Measurements from ENCODE around the gene ARHGAP29.

The ARHGAP29 gene

GRCh38 chr1:94132111-94132510 is 105.3 kb downstream of the ARHGAP29 start:
- DNase-seq: no peak
- Histone ChIP-seq H3K9me3 (no peaks in the 10 kb centered on the region), H3K4me1 (no peaks in the 10 kb centered on the region), H3K36me3 (no peaks in the 10 kb centered on the region), H3K4me3 (ENCODE audit: low read depth, low read length) (no peak overlapping the region), H3K27me3 (no peaks in the 10 kb centered on the region)
- no peak for TF ChIP-seq CTCF (IDR thresholded peaks at IDR 0.05; ENCODE audit: low read depth, low read length)

GRCh38 chr1:94130851-94131595 is 106.4 kb downstream of the ARHGAP29 start:
- no peaks in the 10 kb centered on the region for H3K9me3 ChIP-seq
- H3K4me1 ChIP-seq: no peaks in the 10 kb centered on the region

GRCh38 chr1:94126651-94127050 is 110.7 kb downstream of the ARHGAP29 start:
- Histone ChIP-seq H3K9me3 (no peaks in the 10 kb centered on the region), H3K4me3 (ENCODE audit: low read depth, low read length) (no peak overlapping the region), H3K36me3 (no peaks in the 10 kb centered on the region), H3K27me3 (no peaks in the 10 kb centered on the region), H3K4me1 (no peaks in the 10 kb centered on the region)
- no peak for DNase-seq
- no peak for TF ChIP-seq CTCF (IDR thresholded peaks at IDR 0.05; ENCODE audit: low read depth, low read length)

More at GRCh38 chr1:94130851-94131595, 106.4 kb downstream of the ARHGAP29 start:
- no peak overlapping the region for H3K4me3 ChIP-seq (ENCODE audit: low read depth, low read length)
- H3K27me3 ChIP-seq: no peaks in the 10 kb centered on the region
- DNase-seq: no peak
- H3K36me3 ChIP-seq: no peaks in the 10 kb centered on the region
- TF ChIP-seq CTCF (IDR thresholded peaks at IDR 0.05; ENCODE audit: low read depth, low read length): no peak

- Histone ChIP-seq H3K4me3 (ENCODE audit: low read depth, low read length) (no peak overlapping the region), H3K4me1 (no peaks in the 10 kb centered on the region), H3K9me3 (no peaks in the 10 kb centered on the region), H3K27me3 (no peaks in the 10 kb centered on the region), H3K36me3 (no peaks in the 10 kb centered on the region)
- no peak for TF ChIP-seq CTCF (IDR thresholded peaks at IDR 0.05; ENCODE audit: low read depth, low read length)
- DNase-seq: no peak
Observed at GRCh38 chr1:94125551-94126514, 111.6 kb downstream of the ARHGAP29 start.

GRCh38 chr1:94124538-94124937 is 112.8 kb downstream of the ARHGAP29 start:
- Histone ChIP-seq H3K36me3 (no peaks in the 10 kb centered on the region), H3K4me3 (ENCODE audit: low read depth, low read length) (no peak overlapping the region), H3K4me1 (no peaks in the 10 kb centered on the region), H3K9me3 (no peaks in the 10 kb centered on the region), H3K27me3 (no peaks in the 10 kb centered on the region)
- no peak for DNase-seq
- TF ChIP-seq CTCF (IDR thresholded peaks at IDR 0.05; ENCODE audit: low read depth, low read length): no peak
